Mesenchymal stem cell (in vitro differentiated cells and primary cell): ENCODE measurements around the gene UQCC3.

Source experiments
- DNase-seq: peaks from one replicate; pipeline ENCODE4 v3.0.0-alpha.2; 2013
- H2AFZ ChIP-seq: one replicate; pipeline ENCODE4 v1.6.1; 2013; ENCODE audit warnings: low read depth, mild to moderate bottlenecking, control low read depth, inconsistent platforms, low read length, moderate library complexity
- H2AK5ac ChIP-seq: 2 replicates; pipeline ENCODE4 v1.6.1; 2013; ENCODE audit warnings: low read length, moderate library complexity, mild to moderate bottlenecking, inconsistent platforms; ENCODE audit not compliant: severe bottlenecking
- H2BK120ac ChIP-seq: one replicate; pipeline ENCODE4 v1.6.1; 2013; ENCODE audit warnings: low read depth, mild to moderate bottlenecking, inconsistent platforms, low read length, moderate library complexity
- H2BK12ac ChIP-seq, 2 experiments: one replicate each; pipeline ENCODE4 v1.6.1; 2013; ENCODE audit warnings: inconsistent platforms in 2 of 2, low read length in 2 of 2, mild to moderate bottlenecking in 2 of 2, moderate library complexity in 2 of 2, control low read depth in 1 of 2
- H2BK15ac ChIP-seq: one replicate; pipeline ENCODE4 v1.6.1; 2013; ENCODE audit warnings: mild to moderate bottlenecking, low read depth, inconsistent platforms; ENCODE audit not compliant: poor library complexity, severe bottlenecking
- H2BK5ac ChIP-seq: 2 replicates; pipeline ENCODE4 v1.6.1; 2013; ENCODE audit warnings: low read depth, mild to moderate bottlenecking, low read length, control low read depth, inconsistent platforms; ENCODE audit not compliant: poor library complexity, severe bottlenecking
- H3K14ac ChIP-seq, 2 experiments: one replicate each; pipeline ENCODE4 v1.6.1; 2013; ENCODE audit warnings: inconsistent platforms in 2 of 2, low read length in 2 of 2, control low read depth in 1 of 2, mild to moderate bottlenecking in 1 of 2, moderate library complexity in 1 of 2
- H3K18ac ChIP-seq, 2 experiments: one replicate each; pipeline ENCODE4 v1.6.1; 2013; ENCODE audit warnings: inconsistent platforms in 2 of 2, low read length in 2 of 2, control low read depth in 1 of 2, low read depth in 1 of 2, mild to moderate bottlenecking in 1 of 2
- H3K23ac ChIP-seq, 2 experiments: one replicate each; pipeline ENCODE4 v1.6.1; 2013; ENCODE audit warnings: inconsistent platforms in 2 of 2, low read length in 2 of 2, mild to moderate bottlenecking in 2 of 2, moderate library complexity in 2 of 2, control low read depth in 1 of 2
- H3K27ac ChIP-seq: 2 replicates; pipeline ENCODE4 v1.5.1; 2013; ENCODE audit warnings: mild to moderate bottlenecking, moderate library complexity, low read length, control low read depth, inconsistent platforms; ENCODE audit not compliant: poor library complexity, severe bottlenecking
- H3K27me3 ChIP-seq, 2 experiments: 2 replicates each; pipeline versions ENCODE4 v1.6.1 to v1.7.0; 2013; ENCODE audit warnings: low read length in 2 of 2, mild to moderate bottlenecking in 2 of 2, moderate library complexity in 2 of 2, control low read depth in 1 of 2, inconsistent platforms in 1 of 2; ENCODE audit not compliant: control insufficient read depth in 1 of 2, insufficient read depth in 1 of 2
- H3K36me3 ChIP-seq, 2 experiments: 2 replicates each; pipeline versions ENCODE4 v1.6.1 to v1.7.0; 2013; ENCODE audit warnings: low read length in 2 of 2, control low read depth in 1 of 2, inconsistent platforms in 1 of 2, low read depth in 1 of 2, mild to moderate bottlenecking in 1 of 2; ENCODE audit not compliant: insufficient read depth in 2 of 2, control insufficient read depth in 1 of 2
- H3K4ac ChIP-seq, 2 experiments: one replicate each; pipeline ENCODE4 v1.6.1; 2013; ENCODE audit warnings: inconsistent platforms in 2 of 2, low read length in 2 of 2, mild to moderate bottlenecking in 2 of 2, moderate library complexity in 2 of 2, control low read depth in 1 of 2, low read depth in 1 of 2
- H3K4me1 ChIP-seq: 2 replicates; pipeline ENCODE4 v1.6.1; 2013; ENCODE audit warnings: low read depth, low read length, control low read depth; ENCODE audit not compliant: control insufficient read depth, insufficient read depth
- H3K4me2 ChIP-seq: 2 replicates; pipeline ENCODE4 v1.6.1; 2013; ENCODE audit warnings: low read length, mild to moderate bottlenecking, inconsistent platforms; ENCODE audit not compliant: poor library complexity, severe bottlenecking
- H3K4me3 ChIP-seq, 2 experiments: 2 replicates each; pipeline versions ENCODE4 v1.5.1 to v1.7.0; 2013; ENCODE audit warnings: low read length in 2 of 2, mild to moderate bottlenecking in 2 of 2, control low read depth in 1 of 2, low read depth in 1 of 2; ENCODE audit not compliant: insufficient read depth in 1 of 2
- H3K79me1 ChIP-seq: replicated peaks from 2 replicates; pipeline ENCODE4 v1.6.1; 2013; ENCODE audit warnings: mild to moderate bottlenecking, control low read depth, low read length, inconsistent platforms; ENCODE audit not compliant: poor library complexity, severe bottlenecking
- H3K9ac ChIP-seq: 2 replicates; pipeline ENCODE4 v1.7.0; 2013; ENCODE audit warnings: mild to moderate bottlenecking, low read length, moderate library complexity
- H3K9me3 ChIP-seq: 2 replicates; pipeline ENCODE4 v1.7.0; 2013; ENCODE audit warnings: mild to moderate bottlenecking, low read length; ENCODE audit not compliant: control insufficient read depth
- H4K8ac ChIP-seq: one replicate; pipeline ENCODE4 v1.6.1; 2013; ENCODE audit warnings: inconsistent platforms, mild to moderate bottlenecking, low read length, moderate library complexity
- H4K91ac ChIP-seq: one replicate; pipeline ENCODE4 v1.6.1; 2013; ENCODE audit warnings: mild to moderate bottlenecking, low read length, inconsistent platforms
- WGBS: methylation state at CpG from one replicate; pipeline ENCODE4 v1.1.7; 2013; ENCODE audit warnings: mixed read lengths; 5-methylcytosine and 5-hydroxymethylcytosine counted together

The UQCC3 gene

GRCh38 chr11:62677714-62678113, 6.2 kb downstream of the UQCC3 start:
- Histone ChIP-seq H2BK5ac (no peak overlapping the region), H3K4me2 (peak overlapping the region; percentile 69), H3K9me3 (no peaks in the 10 kb centered on the region), H2BK120ac (no peak overlapping the region), H3K23ac (no peak overlapping the region), H2AFZ (no peak overlapping the region), H3K79me1 (peaks cover 9% of the 10 kb centered on the region), H3K27ac (no peak overlapping the region), H4K91ac (no peak overlapping the region), H3K18ac (no peak overlapping the region), H3K27me3 (no peaks in the 10 kb centered on the region), H2BK12ac (no peak overlapping the region), H2BK15ac (no peak overlapping the region), H3K9ac (peak overlapping the region; percentile 98), H3K4me1 (peaks cover 11% of the 10 kb centered on the region), H4K8ac (no peak overlapping the region), H3K14ac (no peak overlapping the region), H2AK5ac (no peak overlapping the region), H3K4ac (no peak overlapping the region), H3K36me3 (peaks cover 16 to 37% of the 10 kb centered on the region in 2 experiments), H3K4me3 (peak overlapping the region in 1 of 2 experiments; percentile 98)
- 91% methylated on average over 15 of the region's 15 CpGs for WGBS
- no peak for DNase-seq

GRCh38 chr11:62678433-62678769, 6.9 kb downstream of the UQCC3 start:
- Histone ChIP-seq H3K36me3 (peaks cover 16 to 37% of the 10 kb centered on the region in 2 experiments), H3K18ac (peak overlapping the region; percentile 61 to 72), H2AK5ac (no peak overlapping the region), H3K14ac (peak overlapping the region in 1 of 2 experiments; percentile 83), H2BK12ac (peak overlapping the region in 1 of 2 experiments; percentile 43), H3K4me1 (peaks cover 9% of the 10 kb centered on the region), H2BK5ac (no peak overlapping the region), H3K27me3 (no peaks in the 10 kb centered on the region), H4K91ac (peak overlapping the region; percentile 79), H3K4me2 (peak overlapping the region; percentile 69), H3K9me3 (no peaks in the 10 kb centered on the region), H2BK15ac (peak overlapping the region; percentile 44), H3K9ac (peak overlapping the region; percentile 98), H3K27ac (no peak overlapping the region), H3K4me3 (peak overlapping the region; percentile 98), H3K4ac (peak overlapping the region; percentile 76 to 90), H4K8ac (peak overlapping the region; percentile 91), H3K23ac (no peak overlapping the region), H2BK120ac (no peak overlapping the region), H3K79me1 (peaks cover 9% of the 10 kb centered on the region), H2AFZ (peak overlapping the region; percentile 80)
- WGBS: 4% methylated on average over 10 of the region's 16 CpGs
- DNase-seq: no peak

GRCh38 chr11:62678770-62679696, 7.6 kb downstream of the UQCC3 start, which contains the start of gene UBXN1:
Gene UBXN1 (minus strand): TSS chr11:62679073. CDS start chr11:62678923, 150 bp downstream.
- peak within 1 kb of the TSS; percentile 76 to 90 for H3K4ac ChIP-seq
- DNase-seq: peak; percentile 92
- H3K79me1 ChIP-seq: peaks cover 9% of the 10 kb centered on the region
- H3K9me3 ChIP-seq: no peaks in the 10 kb centered on the region
- H3K27ac ChIP-seq: peak within 1 kb of the TSS; percentile 50
- H2BK12ac ChIP-seq: peak within 1 kb of the TSS in 1 of 2 experiments; percentile 43
- no peak within 1 kb of the TSS for H2BK5ac ChIP-seq
- H2AFZ ChIP-seq: peak within 1 kb of the TSS; percentile 80
- no peak within 1 kb of the TSS for H2BK120ac ChIP-seq
- 8% methylated on average over 49 of the region's 55 CpGs for WGBS
- H2BK15ac ChIP-seq: peak within 1 kb of the TSS; percentile 55
- H3K14ac ChIP-seq: peak within 1 kb of the TSS in 1 of 2 experiments; percentile 83
- H3K27me3 ChIP-seq: no peaks in the 10 kb centered on the region
- peak within 1 kb of the TSS; percentile 79 for H4K91ac ChIP-seq
- H3K36me3 ChIP-seq: peaks cover 13 to 33% of the 10 kb centered on the region in 2 experiments
- H3K23ac ChIP-seq: no peak within 1 kb of the TSS
- no peak within 1 kb of the TSS for H2AK5ac ChIP-seq
- H3K4me2 ChIP-seq: peak within 1 kb of the TSS; percentile 72
- peak within 1 kb of the TSS; percentile 91 for H4K8ac ChIP-seq
- peak within 1 kb of the TSS; percentile 98 for H3K9ac ChIP-seq
- H3K4me1 ChIP-seq: peaks cover 9% of the 10 kb centered on the region
- H3K18ac ChIP-seq: peak within 1 kb of the TSS; percentile 61 to 79
- peak within 1 kb of the TSS; percentile 98 for H3K4me3 ChIP-seq

DNA sequence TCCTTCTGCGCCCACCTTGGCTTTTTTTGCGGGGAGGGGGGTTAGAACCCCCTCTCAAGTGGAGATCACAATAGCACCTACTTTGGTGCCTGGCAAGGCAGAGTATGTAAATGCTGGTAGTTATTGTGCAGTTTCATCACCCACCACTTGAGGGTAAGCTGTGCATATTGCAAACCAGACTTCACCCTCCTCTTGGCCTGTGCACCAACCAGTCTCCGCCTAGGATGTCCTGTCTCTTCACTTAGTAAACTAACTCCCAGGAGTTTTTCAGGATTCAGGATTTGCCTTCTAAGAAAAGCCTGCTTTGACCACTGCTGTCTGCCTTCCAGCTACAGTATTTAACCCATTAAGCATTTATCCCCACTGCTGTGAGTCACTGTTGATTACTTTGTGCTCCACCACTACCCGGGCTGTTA, 9.4 kb downstream of the UQCC3 start:
- no peaks in the 10 kb centered on the region for H3K27me3 ChIP-seq

More for the DNA sequence above, 9.4 kb downstream of the UQCC3 start:
- Histone ChIP-seq H2AK5ac (no peak overlapping the region), H4K8ac (peak overlapping the region; percentile 71), H3K18ac (no peak overlapping the region), H2AFZ (no peak overlapping the region), H3K36me3 (peaks cover 13 to 22% of the 10 kb centered on the region in 2 experiments), H2BK5ac (no peak overlapping the region), H3K9ac (peak overlapping the region; percentile 44), H3K4me2 (no peak overlapping the region), H3K79me1 (peaks cover 9% of the 10 kb centered on the region), H3K4ac (peak overlapping the region in 1 of 2 experiments; percentile 73), H3K23ac (no peak overlapping the region), H3K9me3 (no peaks in the 10 kb centered on the region), H3K4me1 (peaks cover 9% of the 10 kb centered on the region), H3K4me3 (peak overlapping the region in 1 of 2 experiments; percentile 28), H2BK15ac (no peak overlapping the region), H3K14ac (no peak overlapping the region), H2BK120ac (no peak overlapping the region), H2BK12ac (no peak overlapping the region), H4K91ac (peak overlapping the region; percentile 49), H3K27ac (peak overlapping the region; percentile 39)
- WGBS: 65% methylated on average over 3 of the region's 4 CpGs
- peak; percentile 90 for DNase-seq
